Hindlimb muscle (tissue), 1 donor: ENCODE data around the gene PPP1CA. TPM values are rescaled to one million over a fixed set of nuclear protein-coding genes. Genes with fewer than 3 reads are reported as not detected.
A peak's percentile ranks its signal among the peaks of the same experiment; 100 is the strongest.

Experiments
- DNase-seq: peaks from one replicate; pipeline ENCODE4 v3.0.0-alpha.2; 2013
- polyA plus RNA-seq: library from polyadenylated mRNA; unstranded; fragments of 120-200 nt; gene quantifications from one replicate; pipeline ENCODE4 v1.2.1, GENCODE V29; 2013; ENCODE audit not compliant: insufficient read length

Gene PPP1CA
- polyA plus RNA-seq, 1 donor, result 146 TPM

- DNase-seq, result no peak
Observed at GRCh38 chr11:67367761-67368227, 33.9 kb downstream of the PPP1CA start.

- DNase-seq, result no peak
Observed at GRCh38 chr11:67366961-67367760, 34.5 kb downstream of the PPP1CA start.

- peak; percentile 67 for DNase-seq
Observed at GRCh38 chr11:67366546-67366945, 35.1 kb downstream of the PPP1CA start.

GRCh38 chr11:67365736-67366444 is 35.8 kb downstream of the PPP1CA start:
- DNase-seq, result no peak

- DNase-seq, result no peak
Observed at GRCh38 chr11:67364783-67365722, 36.6 kb downstream of the PPP1CA start.

GRCh38 chr11:67364169-67364568 is 37.5 kb downstream of the PPP1CA start:
- DNase-seq, result no peak

- DNase-seq, result no peak
Observed at GRCh38 chr11:67357831-67358670, 43.6 kb downstream of the PPP1CA start.

- DNase-seq, result peak; percentile 67
Observed at GRCh38 chr11:67356864-67357561, 44.6 kb downstream of the PPP1CA start.

GRCh38 chr11:67356387-67356863 is 45.2 kb downstream of the PPP1CA start:
- no peak for DNase-seq

- DNase-seq, result no peak
Observed at GRCh38 chr11:67355794-67356386, 45.8 kb downstream of the PPP1CA start.

GRCh38 chr11:67355023-67355793 is 46.5 kb downstream of the PPP1CA start:
- no peak for DNase-seq

- DNase-seq, result no peak
Observed at GRCh38 chr11:67354075-67355022, 47.3 kb downstream of the PPP1CA start.

- DNase-seq, result peak; percentile 94
Observed at GRCh38 chr11:67353317-67354074, 48.2 kb downstream of the PPP1CA start, which contains the start of gene POLD4. TSS of gene POLD4 (minus strand) at chr11:67353546. CDS start at chr11:67353399, 147 bp downstream.

- no peak for DNase-seq
Observed at GRCh38 chr11:67352546-67353316, 48.9 kb downstream of the PPP1CA start.

GRCh38 chr11:67351275-67352005 is 50.2 kb downstream of the PPP1CA start:
- peak; percentile 78 for DNase-seq

- DNase-seq, result no peak
Observed at GRCh38 chr11:67349928-67350465, 51.7 kb downstream of the PPP1CA start.
